ENCODE data around the gene INS. TPM values are rescaled to one million over a fixed set of nuclear protein-coding genes. Genes with fewer than 3 reads are reported as not detected.

The INS gene
- total RNA-seq, 6 donors from 2014 or later = 0.67 TPM; not detected in 5

GRCh38 chr11:2158966-2159365, 2.0 kb downstream of the INS start:
- no peaks in the 10 kb centered on the region for H3K4me1 ChIP-seq
- 78 to 100% methylated on average over 1 to 10 of the region's 10 CpGs for WGBS, 2 donors

GRCh38 chr11:2158296-2158737, 2.7 kb downstream of the INS start:
- Histone ChIP-seq H3K9me3 (no peaks in the 10 kb centered on the region), H3K4me3 (no peak overlapping the region), H3K36me3 (no peaks in the 10 kb centered on the region), H3K27ac (no peak overlapping the region), H3K4me1 (no peaks in the 10 kb centered on the region), H3K27me3 (no peaks in the 10 kb centered on the region)
- 77 to 84% methylated on average over 3 to 12 of the region's 13 CpGs for WGBS, 2 donors
- DNase-seq (peak in 1 of 2 donors; percentile 83), ATAC-seq (ENCODE audit: low FRiP score in 2 of 2) (no peak)
- TF ChIP-seq POLR2A (IDR thresholded peaks at IDR 0.05) = no peak
- TF ChIP-seq POLR2AphosphoS5 (IDR thresholded peaks at IDR 0.05) = no peak
- TF ChIP-seq, protein P1, sequence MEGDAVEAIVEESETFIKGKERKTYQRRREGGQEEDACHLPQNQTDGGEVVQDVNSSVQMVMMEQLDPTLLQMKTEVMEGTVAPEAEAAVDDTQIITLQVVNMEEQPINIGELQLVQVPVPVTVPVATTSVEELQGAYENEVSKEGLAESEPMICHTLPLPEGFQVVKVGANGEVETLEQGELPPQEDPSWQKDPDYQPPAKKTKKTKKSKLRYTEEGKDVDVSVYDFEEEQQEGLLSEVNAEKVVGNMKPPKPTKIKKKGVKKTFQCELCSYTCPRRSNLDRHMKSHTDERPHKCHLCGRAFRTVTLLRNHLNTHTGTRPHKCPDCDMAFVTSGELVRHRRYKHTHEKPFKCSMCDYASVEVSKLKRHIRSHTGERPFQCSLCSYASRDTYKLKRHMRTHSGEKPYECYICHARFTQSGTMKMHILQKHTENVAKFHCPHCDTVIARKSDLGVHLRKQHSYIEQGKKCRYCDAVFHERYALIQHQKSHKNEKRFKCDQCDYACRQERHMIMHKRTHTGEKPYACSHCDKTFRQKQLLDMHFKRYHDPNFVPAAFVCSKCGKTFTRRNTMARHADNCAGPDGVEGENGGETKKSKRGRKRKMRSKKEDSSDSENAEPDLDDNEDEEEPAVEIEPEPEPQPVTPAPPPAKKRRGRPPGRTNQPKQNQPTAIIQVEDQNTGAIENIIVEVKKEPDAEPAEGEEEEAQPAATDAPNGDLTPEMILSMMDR (IDR thresholded peaks at IDR 0.05) = no peak
- no peak for TF ChIP-seq EP300 (IDR thresholded peaks at IDR 0.05)

More at GRCh38 chr11:2158966-2159365, 2.0 kb downstream of the INS start:
- DNase-seq (peak in 1 of 2 donors; percentile 79), ATAC-seq (ENCODE audit: low FRiP score in 2 of 2) (no peak)
- no peaks in the 10 kb centered on the region for H3K9me3 ChIP-seq
- H3K36me3 ChIP-seq = no peaks in the 10 kb centered on the region
- H3K27ac ChIP-seq = no peak overlapping the region
- no peaks in the 10 kb centered on the region for H3K27me3 ChIP-seq
- TF ChIP-seq POLR2A (IDR thresholded peaks at IDR 0.05) (no peak), POLR2AphosphoS5 (IDR thresholded peaks at IDR 0.05) (no peak), EP300 (IDR thresholded peaks at IDR 0.05) (no peak)
- TF ChIP-seq, protein P1 (IDR thresholded peaks at IDR 0.05) = no peak
- no peak overlapping the region for H3K4me3 ChIP-seq

DNA sequence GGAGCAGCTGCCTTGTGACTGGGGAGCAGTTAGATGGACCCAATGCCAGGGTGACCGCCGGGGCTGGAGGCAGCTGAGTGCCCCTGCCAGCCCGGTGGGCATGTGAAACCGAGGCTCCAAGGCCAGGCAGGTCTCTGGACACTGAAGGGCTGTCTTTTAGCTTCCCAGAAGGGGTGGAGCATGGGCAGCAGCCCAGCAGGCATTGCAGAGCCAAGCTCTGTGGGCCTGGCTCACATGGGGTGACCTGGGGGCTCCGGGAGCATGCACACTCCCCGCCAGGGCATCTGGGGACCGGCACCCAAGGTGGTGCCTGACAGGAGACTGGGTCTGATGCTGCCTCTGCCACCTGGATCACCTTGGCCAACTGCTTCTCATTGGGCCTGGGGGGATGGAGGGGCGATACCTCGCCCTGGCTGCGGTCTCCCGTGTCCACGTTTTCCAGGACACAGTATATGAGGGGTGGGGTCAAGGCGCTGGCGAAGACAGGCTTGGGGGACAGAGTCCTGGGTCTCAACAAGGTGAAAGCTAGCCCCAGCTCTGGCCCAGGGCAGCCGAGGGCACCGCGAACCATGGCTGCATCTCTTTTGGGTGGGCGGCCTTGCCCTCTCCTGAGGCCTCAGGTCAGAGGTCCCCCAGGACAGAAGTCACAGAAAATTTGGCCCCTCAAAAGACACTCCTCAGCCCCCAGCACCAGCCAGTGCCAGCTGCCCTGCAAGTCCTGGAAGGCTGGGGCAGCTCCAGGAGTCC, 3.5 kb downstream of the INS start:
- DNase-seq (peak in 1 of 2 donors; percentile 60), ATAC-seq (ENCODE audit: low FRiP score in 2 of 2) (no peak)
- H3K27me3 ChIP-seq = no peaks in the 10 kb centered on the region
- no peaks in the 10 kb centered on the region for H3K36me3 ChIP-seq
- WGBS, 2 donors = 80 to 89% methylated on average over 5 to 14 of the region's 18 CpGs
- no peaks in the 10 kb centered on the region for H3K4me1 ChIP-seq
- TF ChIP-seq EP300 (IDR thresholded peaks at IDR 0.05) = no peak
- TF ChIP-seq, protein P1 (IDR thresholded peaks at IDR 0.05) = no peak
- no peak for TF ChIP-seq POLR2AphosphoS5 (IDR thresholded peaks at IDR 0.05)
- no peak for TF ChIP-seq POLR2A (IDR thresholded peaks at IDR 0.05)
- no peak overlapping the region for H3K27ac ChIP-seq
- H3K9me3 ChIP-seq = no peaks in the 10 kb centered on the region
- no peak overlapping the region for H3K4me3 ChIP-seq

- no peak overlapping the region for H3K27ac ChIP-seq
- peaks cover 3 to 4% (median 3%) of the 10 kb centered on the region in 4 donors for H3K4me1 ChIP-seq
- no peak overlapping the region for H3K4me3 ChIP-seq
- H3K36me3 ChIP-seq = no peaks in the 10 kb centered on the region
- peak in 1 of 2 donors; percentile 60 for ATAC-seq (ENCODE audit: low FRiP score in 2 of 2)
- no peaks in the 10 kb centered on the region for H3K9me3 ChIP-seq
- no peak for TF ChIP-seq EP300 (IDR thresholded peaks at IDR 0.05)
- no peak for TF ChIP-seq POLR2A (IDR thresholded peaks at IDR 0.05)
- no peak for TF ChIP-seq POLR2AphosphoS5 (IDR thresholded peaks at IDR 0.05)
- TF ChIP-seq, protein P1 (IDR thresholded peaks at IDR 0.05) = peak; percentile 59 to 88 (median 82)
- peak; percentile 68 to 87 for DNase-seq
- 20 to 38% methylated on average over 1 to 17 of the region's 19 CpGs for WGBS, 2 donors
- H3K27me3 ChIP-seq = no peaks in the 10 kb centered on the region
These were observed 4.4 kb downstream of the INS start for GRCh38 chr11:2156416-2157182.

Measured in upper lobe of left lung (tissue), 6 donors.